Measurements from ENCODE around the gene MARK3.
A peak's percentile ranks its signal among the peaks of the same experiment; 100 is the strongest.
"Not testable (repeated sequence)": the region's sequence is repeated elsewhere in the genome, so short reads cannot be mapped to it uniquely, and the experiment has no call there.

Gene MARK3

DNA sequence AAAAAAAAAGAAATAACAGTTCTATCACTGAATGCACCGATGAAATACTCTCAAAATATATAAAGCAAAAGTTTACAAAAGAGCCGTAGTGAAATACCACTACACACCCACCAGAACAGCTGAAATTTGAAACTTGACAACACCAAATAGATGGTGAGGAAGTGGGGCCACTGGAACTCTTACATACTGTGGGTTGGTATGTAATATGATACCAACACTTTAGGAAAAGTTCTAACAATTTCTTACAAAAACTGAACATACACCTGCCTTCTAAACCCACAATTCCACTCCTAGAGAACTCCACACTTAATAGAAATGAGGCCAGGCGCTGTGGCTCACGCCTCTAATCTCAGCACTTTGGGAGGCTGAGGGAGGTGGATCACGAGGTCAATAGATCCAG is 37.1 kb upstream of the MARK3 start:
- Mint-ChIP-seq H3K9me3 (no peaks in the 10 kb centered on the region), H3K36me3 (ENCODE audit: low read depth) (peaks cover 24% of the 10 kb centered on the region), H3K4me3 (no peak overlapping the region), H3K27ac (no peak overlapping the region), H3K27me3 (ENCODE audit: low read depth, poor library complexity) (peaks cover 10% of the 10 kb centered on the region), H3K4me1 (peaks cover 17% of the 10 kb centered on the region)
- no peak for TF ChIP-seq CTCF (IDR thresholded peaks at IDR 0.05)
- DNase-seq, result no peak

- Mint-ChIP-seq H3K4me3 (no peak overlapping the region), H3K4me1 (peaks cover 17% of the 10 kb centered on the region), H3K36me3 (ENCODE audit: low read depth) (peaks cover 6% of the 10 kb centered on the region), H3K9me3 (peaks cover 7% of the 10 kb centered on the region), H3K27ac (no peak overlapping the region), H3K27me3 (ENCODE audit: low read depth, poor library complexity) (peaks cover 13% of the 10 kb centered on the region)
- no peak for TF ChIP-seq CTCF (IDR thresholded peaks at IDR 0.05)
- DNase-seq, result no peak
Observed at GRCh38 chr14:103349982-103350381, 35.2 kb upstream of the MARK3 start.

DNA sequence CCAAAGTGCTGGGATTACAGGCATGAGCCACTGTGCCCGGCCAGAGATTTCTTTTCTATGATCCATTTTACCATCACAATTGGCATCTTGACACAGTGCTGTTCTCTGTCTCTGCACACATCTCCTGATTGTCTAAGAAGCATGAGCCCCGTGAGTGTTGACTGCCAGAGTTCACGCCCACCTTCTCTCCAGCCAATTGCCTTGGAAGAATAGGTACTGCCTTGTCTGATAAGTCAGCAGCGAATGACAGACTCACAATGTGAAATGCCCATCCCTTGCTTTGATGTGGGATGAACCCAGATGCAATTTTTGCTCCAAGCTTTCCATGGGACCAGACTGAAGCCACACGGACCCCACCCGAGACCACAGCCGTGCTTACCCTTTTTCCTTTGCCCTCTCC is 31.9 kb upstream of the MARK3 start:
- peaks cover 19% of the 10 kb centered on the region for H3K27me3 Mint-ChIP-seq (ENCODE audit: low read depth, poor library complexity)
- no peak overlapping the region for H3K4me3 Mint-ChIP-seq
- no peak for TF ChIP-seq CTCF (IDR thresholded peaks at IDR 0.05)
- peaks cover 7% of the 10 kb centered on the region for H3K9me3 Mint-ChIP-seq
- peaks cover 6% of the 10 kb centered on the region for H3K4me1 Mint-ChIP-seq
- H3K27ac Mint-ChIP-seq, result no peak overlapping the region
- DNase-seq, result no peak
- no peaks in the 10 kb centered on the region for H3K36me3 Mint-ChIP-seq (ENCODE audit: low read depth)

DNA sequence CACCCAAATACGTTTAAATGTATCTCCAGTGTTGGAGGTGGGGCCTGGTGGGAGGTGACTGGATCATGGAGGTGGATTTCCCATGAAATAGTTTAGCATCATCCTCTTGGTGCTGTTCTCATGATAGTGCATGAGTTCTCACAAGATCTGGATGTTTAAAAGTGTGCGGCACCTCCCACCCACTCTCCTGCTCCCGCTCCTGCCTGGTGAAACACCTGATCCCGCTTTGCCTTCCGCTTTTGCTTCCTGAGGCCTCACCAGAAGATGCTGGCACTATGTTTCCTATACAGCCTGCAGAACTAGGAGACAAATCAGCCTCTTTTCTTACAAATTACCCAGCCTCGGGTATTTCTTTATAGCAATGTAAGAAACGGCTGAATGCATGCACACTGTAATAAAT is 31.1 kb upstream of the MARK3 start:
- peaks cover 4% of the 10 kb centered on the region for H3K4me1 Mint-ChIP-seq
- H3K9me3 Mint-ChIP-seq, result peaks cover 7% of the 10 kb centered on the region
- H3K36me3 Mint-ChIP-seq (ENCODE audit: low read depth), result no peaks in the 10 kb centered on the region
- H3K4me3 Mint-ChIP-seq, result no peak overlapping the region
- peaks cover 16% of the 10 kb centered on the region for H3K27me3 Mint-ChIP-seq (ENCODE audit: low read depth, poor library complexity)
- no peak overlapping the region for H3K27ac Mint-ChIP-seq
- DNase-seq, result no peak
- no peak for TF ChIP-seq CTCF (IDR thresholded peaks at IDR 0.05)

DNA sequence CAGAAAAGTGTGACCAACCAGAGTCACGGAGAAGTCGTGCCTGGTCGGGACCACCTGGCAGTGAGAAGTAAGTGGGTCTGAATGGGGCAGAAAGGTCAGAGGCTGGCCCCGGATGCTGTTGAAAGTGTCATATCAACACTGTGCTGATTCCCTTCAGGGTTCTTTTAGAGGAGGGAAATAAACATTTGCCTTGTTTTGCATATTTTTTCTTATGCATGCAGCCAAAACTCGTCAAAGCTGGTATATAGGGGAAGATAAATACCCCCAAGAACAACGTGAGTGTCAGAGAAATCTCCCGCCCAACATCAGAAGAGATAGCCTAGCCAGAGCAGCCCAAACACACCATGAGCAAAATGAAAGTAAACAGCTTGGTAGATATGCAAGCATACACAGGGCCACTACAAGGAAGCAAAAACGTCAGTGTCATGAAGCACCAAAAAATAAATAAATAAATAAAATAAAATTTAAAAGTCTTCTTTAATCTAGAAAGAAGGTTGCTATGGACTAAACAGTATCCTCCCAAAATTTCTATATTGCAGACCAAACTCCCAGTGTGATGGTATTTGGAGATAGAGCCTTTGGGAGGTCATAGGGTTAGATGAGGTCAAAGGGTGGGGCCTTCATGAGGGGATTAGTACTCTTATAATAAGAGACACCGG is 29.1 kb upstream of the MARK3 start:
- no peak for DNase-seq
- peaks cover 16% of the 10 kb centered on the region for H3K27me3 Mint-ChIP-seq (ENCODE audit: low read depth, poor library complexity)

GRCh38 chr14:103357552-103357951 is 27.7 kb upstream of the MARK3 start:
- not testable (repeated sequence) for H3K4me3 Mint-ChIP-seq; H3K4me1 Mint-ChIP-seq; DNase-seq; H3K36me3 Mint-ChIP-seq (ENCODE audit: low read depth)
- Mint-ChIP-seq H3K27ac (peak overlapping the region; percentile 61), H3K27me3 (ENCODE audit: low read depth, poor library complexity) (peaks cover 16% of the 10 kb centered on the region), H3K9me3 (peaks cover 30% of the 10 kb centered on the region)

More for the DNA sequence above, 29.1 kb upstream of the MARK3 start:
- peaks cover 16% of the 10 kb centered on the region for H3K9me3 Mint-ChIP-seq
- peaks cover 4% of the 10 kb centered on the region for H3K4me1 Mint-ChIP-seq
- no peaks in the 10 kb centered on the region for H3K36me3 Mint-ChIP-seq (ENCODE audit: low read depth)
- no peak for TF ChIP-seq CTCF (IDR thresholded peaks at IDR 0.05)
- no peak overlapping the region for H3K4me3 Mint-ChIP-seq
- H3K27ac Mint-ChIP-seq, result no peak overlapping the region

Data from nephron progenitor cell (in vitro differentiated cells).